ENCODE data around the gene CYP19A1. TPM values are rescaled to one million over a fixed set of nuclear protein-coding genes. Genes with fewer than 3 reads are reported as not detected.

CYP19A1 gene
- not detected in 2 replicates for total RNA-seq

- no peak for DNase-seq
These were observed at the start of gene CYP19A1 for GRCh38 chr15:51338496-51338895. Gene CYP19A1, minus strand, starts transcription at chr15:51338596. Its CDS starts 95,684 bp downstream, at chr15:51242912.

DNA sequence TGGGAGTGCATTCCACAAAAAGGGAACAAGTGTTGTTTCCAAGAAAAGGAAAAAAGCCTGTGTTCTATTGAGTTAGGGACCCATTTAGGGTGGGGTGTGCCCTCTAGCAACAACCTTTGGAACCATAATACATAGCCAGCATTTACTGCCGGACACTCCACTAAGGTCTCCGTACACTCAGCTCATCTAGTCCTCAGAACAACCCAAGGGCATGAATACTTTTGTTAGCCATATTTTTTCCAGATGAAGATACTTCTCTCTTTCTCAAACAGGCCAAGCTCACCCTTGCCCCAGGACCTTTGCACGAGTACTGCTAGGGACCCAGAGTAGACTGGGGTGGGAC lies 49.3 kb upstream of the CYP19A1 start:
- DNase-seq: no peak

GRCh38 chr15:51386960-51387698 lies 48.7 kb upstream of the CYP19A1 start:
- DNase-seq: no peak

DNA sequence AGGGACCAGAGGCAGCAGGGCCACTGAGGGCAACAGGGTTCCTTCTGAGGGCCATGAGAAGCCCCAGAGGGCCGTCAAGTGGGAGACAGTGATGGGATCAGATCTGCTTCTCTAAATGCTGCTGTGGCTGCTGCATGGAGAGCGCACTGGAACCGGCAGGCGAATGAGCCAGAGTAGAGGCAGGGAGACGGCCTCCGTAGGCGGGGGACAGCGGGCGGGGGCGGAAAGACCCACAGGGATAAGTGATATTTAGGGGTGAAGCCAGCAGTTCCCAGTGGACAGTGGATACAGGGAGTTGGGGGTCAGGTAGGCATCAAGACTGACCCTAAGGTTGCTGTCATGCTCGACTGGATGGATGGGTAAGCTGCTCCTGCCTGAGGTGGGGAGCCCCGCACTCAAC lies 48.1 kb upstream of the CYP19A1 start:
- no peak for DNase-seq

- no peak for DNase-seq
These were observed 47.6 kb upstream of the CYP19A1 start for GRCh38 chr15:51386029-51386428.

DNA sequence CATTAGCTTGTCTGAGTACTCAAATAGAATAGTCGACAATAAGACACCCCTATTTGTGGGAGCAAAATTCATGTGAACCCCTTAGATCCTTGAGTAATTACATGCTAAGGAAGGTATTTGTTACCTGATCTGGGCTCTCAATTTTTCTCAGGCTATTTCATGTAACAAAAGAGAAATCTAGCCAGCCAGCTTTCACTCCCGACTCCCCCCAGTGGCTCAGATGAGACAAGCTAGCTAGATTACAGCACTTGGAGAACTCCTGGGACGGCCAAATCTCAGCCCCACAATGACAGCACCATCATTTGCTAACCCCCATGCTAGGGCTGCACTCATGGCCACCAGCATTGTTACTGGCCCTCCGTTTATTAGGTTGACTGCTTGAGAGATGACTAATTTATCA lies 44.4 kb upstream of the CYP19A1 start:
- DNase-seq: peak; percentile 70

GRCh38 chr15:51380999-51381806 lies 42.8 kb upstream of the CYP19A1 start:
- peak; percentile 86 for DNase-seq

DNA sequence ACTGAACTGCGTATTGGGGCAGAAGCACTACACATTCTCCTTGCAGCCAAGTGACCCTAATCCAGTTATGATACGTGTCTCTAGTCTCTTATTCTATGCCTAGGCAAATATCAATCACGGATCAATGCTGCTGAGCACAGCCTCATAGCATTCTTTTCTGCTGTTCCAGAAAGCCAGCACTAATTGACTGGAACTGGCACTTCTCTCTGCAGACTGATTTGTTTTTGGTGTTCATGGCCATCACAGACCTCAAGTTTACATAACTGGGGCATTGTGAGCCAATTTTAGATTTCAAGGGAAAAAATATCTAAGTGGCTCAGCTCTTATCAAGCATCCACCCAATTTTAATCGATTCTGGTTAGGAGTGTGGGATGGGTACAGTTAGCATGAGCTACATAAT lies 41.0 kb upstream of the CYP19A1 start:
- no peak for DNase-seq

- DNase-seq: no peak
These were observed 40.0 kb upstream of the CYP19A1 start for GRCh38 chr15:51378406-51378805.

DNA sequence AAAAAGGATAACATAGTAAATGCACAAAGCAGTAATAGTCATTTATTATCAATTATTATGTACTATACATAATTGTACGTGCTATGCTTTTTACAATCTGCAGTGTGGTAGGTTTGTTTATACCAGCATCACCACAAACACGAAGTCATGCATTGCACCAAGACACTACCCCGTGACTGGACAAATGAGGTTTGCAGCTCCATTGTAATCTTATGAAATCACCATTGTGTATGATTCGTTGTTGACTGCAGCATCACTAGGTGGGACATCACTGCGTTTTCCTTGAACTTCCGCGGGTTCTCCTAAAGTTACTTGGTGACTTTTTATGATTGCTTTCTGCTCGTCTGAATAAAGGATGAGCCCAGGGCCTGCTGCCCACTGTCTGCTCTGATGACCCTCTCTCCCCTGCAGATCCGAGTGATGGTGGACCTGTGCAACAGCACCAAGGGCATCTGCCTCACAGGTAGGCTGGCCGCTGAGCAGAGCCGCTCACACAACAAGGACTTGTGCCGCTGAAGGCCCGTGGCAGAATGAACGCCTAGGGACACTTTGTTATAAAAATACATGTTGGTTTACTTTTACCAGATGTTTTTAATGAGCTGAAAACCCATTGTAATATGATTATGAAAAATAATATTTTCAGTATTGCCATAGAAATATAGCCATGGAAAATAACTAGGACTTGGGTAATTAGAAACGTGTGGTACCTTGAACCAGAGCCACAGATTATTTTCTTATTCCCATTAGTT lies 38.8 kb upstream of the CYP19A1 start:
- DNase-seq: no peak

- DNase-seq: no peak
These were observed 37.7 kb upstream of the CYP19A1 start for GRCh38 chr15:51375966-51376640.

- no peak for DNase-seq
These were observed 35.7 kb upstream of the CYP19A1 start for GRCh38 chr15:51374131-51374530.

DNA sequence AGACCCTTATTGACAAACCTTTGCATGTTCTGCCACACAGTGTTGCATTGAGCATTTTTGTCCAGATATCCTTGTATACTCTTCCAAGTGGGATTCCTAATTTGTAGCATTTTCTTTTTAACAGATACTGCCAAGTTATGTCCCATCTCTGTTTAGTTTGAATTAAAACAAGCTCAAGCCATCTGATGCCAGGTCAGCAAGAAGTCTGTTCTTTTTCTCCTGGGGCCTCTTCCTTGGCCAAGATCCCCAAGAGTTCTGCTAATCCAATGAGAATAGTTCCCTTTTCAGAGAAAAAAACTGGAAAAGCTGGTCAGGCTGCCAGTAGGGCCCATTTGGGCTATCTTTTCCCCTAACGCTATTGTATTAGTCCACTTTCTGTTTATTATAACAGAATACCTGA lies 32.9 kb upstream of the CYP19A1 start:
- DNase-seq: no peak

DNA sequence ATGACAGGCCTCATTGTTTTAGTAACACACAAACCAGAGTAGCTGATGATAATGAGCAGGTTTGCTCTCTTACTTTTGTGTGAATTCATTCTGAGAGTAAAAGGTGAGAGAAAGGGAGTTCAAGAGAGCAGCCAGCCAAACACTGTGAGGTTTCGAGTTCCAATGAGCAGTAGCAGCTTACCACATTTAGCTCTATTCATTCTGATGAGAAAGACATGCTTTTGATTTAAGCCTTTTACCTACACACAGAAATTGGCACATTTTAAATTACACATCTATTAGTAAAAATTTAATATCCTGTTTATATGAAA lies 31.0 kb upstream of the CYP19A1 start:
- DNase-seq: no peak

GRCh38 chr15:51368751-51369450 lies 30.5 kb upstream of the CYP19A1 start:
- no peak for DNase-seq

- DNase-seq: no peak
These were observed 29.9 kb upstream of the CYP19A1 start for GRCh38 chr15:51368307-51368706.

DNA sequence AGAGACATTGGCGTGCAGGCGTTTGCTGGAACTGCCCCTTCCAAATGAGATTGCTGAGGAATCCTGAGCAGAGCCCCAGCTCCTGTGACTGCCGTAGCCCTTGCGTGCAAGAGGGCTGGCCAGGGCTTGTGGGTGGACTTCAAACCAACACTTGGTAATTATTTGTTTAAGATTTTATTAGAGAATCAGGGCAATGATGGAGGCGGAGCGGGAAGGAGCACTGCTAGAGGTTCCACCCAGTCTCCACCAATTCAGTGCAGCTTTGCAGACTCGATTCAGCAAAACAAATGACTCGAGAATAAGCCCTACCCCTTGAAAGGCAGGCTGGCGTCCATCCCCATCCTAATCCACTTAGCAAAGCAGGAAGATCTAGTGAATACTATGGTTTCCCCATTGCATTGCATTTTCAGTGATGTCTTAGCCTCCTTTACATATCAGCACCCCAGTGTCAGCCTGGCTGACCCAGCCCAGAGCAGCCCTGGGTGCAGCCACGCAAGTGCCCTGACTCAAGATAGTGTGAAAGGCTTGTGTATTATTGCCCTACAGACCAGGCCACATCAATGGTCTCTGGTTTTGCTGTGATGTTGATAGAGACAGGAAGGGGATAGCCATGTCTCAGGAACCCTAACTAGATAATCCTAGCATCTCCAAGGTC lies 29.1 kb upstream of the CYP19A1 start:
- no peak for DNase-seq

DNA sequence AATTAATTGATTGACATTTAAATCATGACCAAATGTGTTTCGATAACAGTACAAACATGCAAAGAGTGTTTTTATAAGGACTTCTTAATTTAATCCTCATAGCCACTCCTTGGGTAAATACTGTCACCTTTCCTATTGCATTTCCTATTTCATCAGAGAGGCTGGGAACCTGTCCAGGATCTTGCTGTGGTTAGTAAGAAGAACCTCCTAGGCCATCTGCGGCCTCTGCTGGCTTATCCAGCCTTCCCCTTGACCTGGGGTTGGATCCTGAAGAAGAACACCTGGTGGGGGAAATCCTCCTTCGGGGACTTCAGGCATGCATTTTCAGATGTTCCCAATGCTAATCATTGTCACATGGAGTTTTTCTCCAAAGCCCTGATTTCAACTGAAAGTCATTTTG lies 28.5 kb upstream of the CYP19A1 start:
- DNase-seq: peak; percentile 7

- DNase-seq: no peak
These were observed 27.7 kb upstream of the CYP19A1 start for GRCh38 chr15:51366071-51366470.

- no peak for DNase-seq
These were observed 27.0 kb upstream of the CYP19A1 start for GRCh38 chr15:51365417-51365816.

DNA sequence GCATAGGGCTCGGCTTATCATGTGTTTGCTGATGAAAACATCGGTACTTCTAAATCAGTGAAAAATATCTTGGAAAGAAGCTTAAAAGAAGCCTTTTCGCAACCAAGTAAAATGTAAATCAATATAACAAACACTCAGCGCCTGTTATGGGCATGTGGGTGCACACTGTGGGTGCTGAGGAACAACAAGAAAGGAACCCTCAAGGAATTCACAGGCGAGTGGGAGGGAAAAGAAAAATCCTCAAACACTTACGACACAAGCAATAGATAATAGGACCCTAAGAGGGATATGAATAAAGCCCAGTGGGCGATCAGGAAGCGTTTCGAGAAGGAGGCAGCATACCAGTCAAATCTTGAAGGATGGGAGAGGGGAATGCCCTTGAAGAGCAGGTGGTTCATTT lies 25.0 kb upstream of the CYP19A1 start:
- DNase-seq: no peak

- no peak for DNase-seq
These were observed 21.6 kb upstream of the CYP19A1 start for GRCh38 chr15:51359981-51360380.
